CD4-positive, alpha-beta T cell treated with Interleukin-6 at 100 ng/mL for 8 hours (primary cell): ENCODE data around the gene GBP2.
A peak's percentile ranks its signal among the peaks of the same experiment; 100 is the strongest.
"Not testable (repeated sequence)": the region's sequence is repeated elsewhere in the genome, so short reads cannot be mapped to it uniquely, and the experiment has no call there.

Source experiments
- DNase-seq: peaks from one replicate; pipeline ENCODE4 v3.0.0-alpha.2; 2020; ENCODE audit warnings: mixed read lengths, low spot score

The GBP2 gene, protein sequence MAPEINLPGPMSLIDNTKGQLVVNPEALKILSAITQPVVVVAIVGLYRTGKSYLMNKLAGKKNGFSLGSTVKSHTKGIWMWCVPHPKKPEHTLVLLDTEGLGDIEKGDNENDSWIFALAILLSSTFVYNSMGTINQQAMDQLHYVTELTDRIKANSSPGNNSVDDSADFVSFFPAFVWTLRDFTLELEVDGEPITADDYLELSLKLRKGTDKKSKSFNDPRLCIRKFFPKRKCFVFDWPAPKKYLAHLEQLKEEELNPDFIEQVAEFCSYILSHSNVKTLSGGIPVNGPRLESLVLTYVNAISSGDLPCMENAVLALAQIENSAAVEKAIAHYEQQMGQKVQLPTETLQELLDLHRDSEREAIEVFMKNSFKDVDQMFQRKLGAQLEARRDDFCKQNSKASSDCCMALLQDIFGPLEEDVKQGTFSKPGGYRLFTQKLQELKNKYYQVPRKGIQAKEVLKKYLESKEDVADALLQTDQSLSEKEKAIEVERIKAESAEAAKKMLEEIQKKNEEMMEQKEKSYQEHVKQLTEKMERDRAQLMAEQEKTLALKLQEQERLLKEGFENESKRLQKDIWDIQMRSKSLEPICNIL

DNA sequence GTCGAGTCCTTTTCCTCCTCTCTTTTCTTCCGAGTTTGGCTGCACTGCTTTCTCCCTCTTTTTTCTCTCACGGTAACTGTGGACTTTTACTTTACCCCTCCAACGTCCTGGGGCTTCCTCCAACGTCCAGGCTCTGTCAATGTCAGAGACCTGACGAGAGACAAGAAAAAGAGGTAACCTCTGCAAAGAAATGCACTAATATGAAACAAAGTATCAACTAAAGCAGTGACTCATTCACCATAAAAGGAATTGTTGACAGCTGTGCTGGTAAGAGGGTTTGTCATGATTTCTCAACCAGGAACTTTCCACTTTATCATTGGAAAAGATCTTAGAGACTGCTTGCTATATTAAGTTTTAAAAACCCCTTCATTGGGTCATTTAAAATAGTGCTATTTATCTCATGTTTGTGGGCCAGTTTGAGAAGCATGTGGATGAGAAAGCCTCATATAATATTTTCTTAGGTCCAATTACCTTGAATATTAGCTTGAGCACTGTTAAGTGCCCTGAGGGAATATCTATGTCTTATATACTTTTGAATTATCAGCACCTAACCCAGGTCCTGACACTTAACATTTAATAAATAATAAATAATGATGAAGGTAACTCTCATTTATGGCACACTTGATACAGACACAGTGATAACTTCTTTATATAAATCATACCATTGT lies at the start of gene GBP2:
Gene GBP2 (minus strand): TSS at position 202 of the 668 bp plus-strand sequence. CDS start 4,148 bp downstream, outside the sequence.
- DNase-seq = peak; percentile 66

DNA sequence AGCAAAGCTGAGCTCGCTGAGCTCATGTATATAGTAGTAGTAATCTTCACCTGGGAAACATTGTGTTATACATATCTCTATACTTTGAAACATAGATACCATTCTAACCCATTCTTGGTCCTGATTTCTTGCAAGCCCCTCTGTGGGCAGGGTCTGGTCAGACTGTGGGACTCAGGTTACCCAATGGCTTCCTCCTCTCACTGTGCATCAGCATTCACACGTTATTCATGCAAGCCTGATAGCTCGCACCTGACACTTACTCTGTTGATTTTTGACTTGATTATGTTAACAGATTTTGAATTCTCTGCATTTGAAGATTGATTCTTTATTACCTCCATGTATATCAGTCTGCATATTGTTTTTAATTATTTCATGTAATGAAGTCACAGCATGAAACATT lies 48.6 kb upstream of the GBP2 start:
- DNase-seq = no peak

DNA sequence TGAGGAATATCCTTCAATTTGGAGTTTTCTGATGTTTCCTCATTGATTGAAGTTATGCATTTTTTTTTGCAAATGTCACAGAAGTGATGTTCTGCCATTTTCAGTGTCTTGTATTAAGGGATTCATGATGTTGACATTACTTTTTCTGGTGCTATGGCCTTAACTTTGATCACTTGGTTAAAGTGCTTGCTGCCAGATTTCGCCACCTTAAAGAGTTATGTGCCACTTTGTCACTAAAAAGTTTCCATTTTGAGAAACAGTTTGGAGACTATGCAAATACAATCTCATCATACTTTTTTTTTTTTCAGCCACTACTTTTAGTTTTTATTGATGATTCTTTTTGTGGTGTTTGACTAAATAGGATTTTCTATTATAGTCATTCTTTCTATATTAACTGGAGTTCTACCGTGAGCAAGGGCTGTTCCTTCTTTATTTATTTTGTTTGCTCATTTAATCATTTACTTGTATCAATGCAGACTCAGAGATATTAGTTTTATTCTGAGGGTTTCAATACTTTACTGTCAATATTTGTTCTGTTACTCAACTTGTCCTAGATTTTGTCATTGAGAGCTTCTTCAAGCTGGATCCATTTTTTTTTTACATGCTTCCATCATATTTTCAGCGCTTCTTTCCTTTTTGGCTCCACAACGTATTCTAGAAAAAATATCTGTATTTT lies 46.7 kb upstream of the GBP2 start:
- no peak for DNase-seq

DNA sequence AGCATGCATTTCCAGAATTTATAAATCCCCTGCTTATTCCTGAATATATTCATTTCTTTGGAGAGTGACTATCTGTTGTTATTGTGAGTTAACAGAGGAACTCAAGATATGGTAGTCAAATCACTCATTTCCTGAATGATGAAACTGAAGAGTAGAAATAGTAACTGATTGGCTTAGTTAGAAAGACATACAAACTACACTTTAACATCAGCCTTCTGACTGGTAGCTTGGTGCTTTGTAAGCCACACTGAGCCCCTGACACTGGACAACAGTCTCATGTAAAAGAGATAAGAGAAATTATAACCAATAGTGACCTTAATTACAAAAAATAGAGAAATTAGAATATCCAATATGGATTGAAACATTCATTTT lies 45.1 kb upstream of the GBP2 start:
- DNase-seq = no peak

DNA sequence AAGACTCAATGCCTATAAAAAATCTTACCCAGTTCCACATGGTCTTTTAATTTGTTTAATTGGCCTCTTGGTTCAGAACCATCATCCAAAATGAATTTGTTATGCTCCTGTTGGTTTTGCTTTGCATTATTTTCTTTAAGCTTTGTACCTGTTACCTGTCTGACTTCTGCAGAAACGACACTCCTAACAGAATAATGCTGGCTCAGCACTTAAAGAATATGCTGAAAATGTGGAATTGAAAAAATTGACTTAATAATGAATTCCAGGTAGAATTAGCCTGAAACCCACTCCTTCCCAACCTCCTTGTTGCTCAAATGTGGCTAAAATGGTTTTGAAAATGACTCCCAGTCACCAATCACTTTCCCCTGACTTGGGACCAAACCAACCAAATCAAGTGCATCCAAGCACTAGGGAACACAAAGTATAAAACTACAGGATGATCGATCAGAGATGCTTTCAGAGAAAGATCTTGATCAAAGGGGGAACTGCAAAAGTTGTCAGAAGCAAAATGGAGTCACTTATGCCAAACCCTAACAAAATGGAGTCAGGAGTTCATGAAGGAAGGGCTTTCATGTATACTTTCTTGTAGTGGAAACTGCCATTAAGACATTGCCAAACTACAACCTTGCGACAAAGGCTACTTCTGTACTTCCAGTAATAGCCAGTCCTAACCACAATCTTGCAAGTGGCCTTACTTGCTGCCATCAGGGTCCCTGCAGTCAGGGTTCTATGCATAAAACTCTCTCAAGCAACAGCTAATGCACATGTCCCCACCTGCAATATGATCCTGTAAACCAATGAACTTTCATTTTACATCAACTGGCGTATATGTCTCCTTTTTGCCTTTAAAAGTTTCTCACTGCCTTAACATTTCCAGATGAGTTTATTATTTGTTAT lies 44.5 kb upstream of the GBP2 start:
- DNase-seq = no peak

DNA sequence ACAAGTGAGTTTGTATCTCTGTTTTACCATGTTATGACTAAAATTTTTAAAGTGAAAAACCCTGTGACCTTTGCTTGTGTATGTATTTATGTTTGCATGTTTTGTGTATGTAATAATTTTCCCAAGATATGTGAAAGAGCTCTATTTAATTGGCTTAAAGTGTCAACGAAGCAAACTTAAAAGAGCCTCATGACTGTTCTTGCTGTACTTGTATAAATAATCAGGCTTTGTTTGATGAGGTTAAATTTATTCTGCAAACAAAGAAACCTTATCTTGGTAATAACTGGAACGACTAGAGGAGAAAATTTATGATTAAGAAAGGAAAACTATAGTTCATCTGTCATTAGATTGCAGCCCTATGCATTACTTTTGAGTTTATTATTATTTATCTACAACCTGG lies 43.3 kb upstream of the GBP2 start:
- DNase-seq = no peak

DNA sequence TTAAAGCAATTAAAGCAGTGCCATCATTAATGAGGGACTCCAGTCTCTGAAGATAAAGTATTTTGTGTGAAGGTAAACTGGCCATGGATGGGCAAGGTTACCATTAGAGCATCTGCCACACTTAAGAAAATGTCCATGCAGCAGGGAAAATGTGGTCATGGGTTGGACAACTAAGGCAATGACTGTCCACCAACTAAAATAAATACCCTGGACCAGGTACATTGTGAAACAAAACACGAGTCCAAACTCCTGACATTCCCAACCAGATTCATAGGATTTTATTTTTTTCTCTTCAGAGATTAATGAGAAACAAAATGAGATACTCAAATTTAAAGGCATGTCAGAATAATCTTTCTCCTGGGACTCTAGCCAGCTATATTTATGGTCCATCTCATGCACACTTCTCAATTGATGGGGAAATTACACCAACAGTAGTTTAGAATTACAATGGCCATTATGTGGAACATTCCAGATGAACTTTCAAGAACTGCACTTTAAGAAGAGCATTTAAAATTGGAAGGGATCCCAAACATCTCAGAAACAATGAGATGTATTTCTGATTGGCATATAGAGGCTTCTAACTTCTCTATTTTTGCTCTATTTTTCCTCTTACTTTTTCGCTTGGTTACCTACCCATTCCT lies 41.8 kb upstream of the GBP2 start:
- DNase-seq = no peak

DNA sequence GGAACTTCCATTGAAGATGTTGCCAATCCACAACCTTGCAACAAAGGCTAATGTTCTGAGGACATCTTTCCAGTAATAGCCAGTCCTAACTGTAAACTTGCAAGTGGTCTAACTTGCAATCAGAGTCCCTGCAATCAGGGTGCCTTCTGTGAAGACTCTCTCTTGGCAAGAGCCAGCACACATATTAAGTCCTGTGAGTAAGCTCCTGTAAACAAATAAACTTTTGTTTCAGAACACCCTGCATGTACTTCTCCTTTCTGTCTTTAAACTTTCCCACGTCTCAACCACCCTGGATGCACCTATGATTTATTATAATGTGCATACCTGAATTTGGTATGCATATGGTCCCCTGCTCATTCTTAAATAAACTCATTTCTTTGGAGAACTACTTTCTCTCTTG lies 40.8 kb upstream of the GBP2 start:
- DNase-seq = no peak

DNA sequence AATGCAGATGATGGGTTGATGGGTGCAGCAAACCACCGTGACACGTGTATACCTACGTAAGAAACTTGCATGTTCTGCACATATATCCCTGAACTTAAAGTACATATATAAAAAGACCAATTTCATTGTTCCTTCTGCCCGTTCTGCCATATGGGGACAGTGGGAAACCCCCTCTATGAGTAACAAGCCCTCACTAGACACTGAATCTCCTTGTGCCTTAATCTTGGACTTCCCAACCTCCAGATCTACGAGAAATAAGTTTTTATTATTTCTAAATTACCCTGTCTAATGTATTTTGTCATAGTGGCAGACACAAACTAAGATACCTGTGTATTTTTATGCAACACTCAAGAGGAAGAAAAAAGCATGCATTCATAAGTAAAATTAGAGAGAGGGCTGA lies 39.9 kb upstream of the GBP2 start:
- no peak for DNase-seq

DNA sequence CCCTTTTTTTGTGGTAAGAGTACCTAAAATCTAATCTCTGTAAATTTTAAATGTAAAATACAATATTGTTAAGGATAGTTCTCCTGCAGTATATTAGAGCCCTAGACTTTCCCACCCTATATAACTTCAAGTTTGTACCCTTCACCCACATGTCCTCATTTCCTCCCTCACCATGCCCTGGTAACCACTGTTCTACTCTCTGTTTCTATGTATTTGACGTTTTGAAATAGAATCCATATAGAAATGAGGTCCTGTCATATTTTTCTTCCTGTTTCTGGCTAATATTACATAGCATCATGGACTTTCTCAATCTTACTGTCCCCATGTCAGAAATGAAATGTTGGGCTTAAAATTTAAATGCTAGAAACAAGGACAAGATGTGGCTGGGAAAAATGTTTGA lies 25.1 kb upstream of the GBP2 start:
- no peak for DNase-seq

DNA sequence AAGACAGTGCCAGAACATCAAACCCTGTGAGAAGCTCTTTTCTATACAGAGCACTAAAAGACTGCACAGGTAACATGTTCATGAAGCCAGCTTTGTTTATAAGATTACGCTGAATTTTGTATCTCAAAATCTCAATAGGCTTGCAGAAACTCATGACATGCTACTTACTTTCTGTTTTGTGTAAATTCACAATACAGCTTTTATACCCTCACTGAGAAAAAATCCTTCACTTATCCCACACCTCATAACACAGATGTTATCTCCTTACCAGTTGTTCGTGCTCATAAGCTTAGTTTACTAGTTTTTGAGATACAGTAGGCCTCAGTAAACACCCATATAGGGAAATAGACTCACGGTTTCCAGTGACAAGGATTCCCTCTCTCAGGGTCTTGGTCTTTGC lies 24.1 kb upstream of the GBP2 start:
- no peak for DNase-seq

DNA sequence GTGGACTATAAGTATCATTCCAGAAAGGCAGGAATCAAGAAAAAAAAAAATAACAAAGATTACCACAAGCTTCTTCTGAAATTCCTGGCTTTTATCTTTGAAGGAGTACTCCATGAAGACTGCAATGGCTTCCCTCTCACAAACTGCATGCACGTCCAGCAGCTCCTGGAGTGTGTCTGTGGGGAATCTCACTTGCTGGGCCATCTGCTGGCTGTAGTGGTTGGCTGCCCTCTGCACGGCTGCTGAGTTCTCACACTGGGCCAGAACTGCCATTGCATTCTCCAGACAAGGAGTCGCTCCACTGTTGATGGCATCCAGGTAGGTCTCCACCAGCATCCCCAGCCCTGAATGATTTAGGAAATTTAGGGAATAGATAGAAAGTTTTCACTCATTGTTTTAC lies 23.3 kb upstream of the GBP2 start:
- no peak for DNase-seq

DNA sequence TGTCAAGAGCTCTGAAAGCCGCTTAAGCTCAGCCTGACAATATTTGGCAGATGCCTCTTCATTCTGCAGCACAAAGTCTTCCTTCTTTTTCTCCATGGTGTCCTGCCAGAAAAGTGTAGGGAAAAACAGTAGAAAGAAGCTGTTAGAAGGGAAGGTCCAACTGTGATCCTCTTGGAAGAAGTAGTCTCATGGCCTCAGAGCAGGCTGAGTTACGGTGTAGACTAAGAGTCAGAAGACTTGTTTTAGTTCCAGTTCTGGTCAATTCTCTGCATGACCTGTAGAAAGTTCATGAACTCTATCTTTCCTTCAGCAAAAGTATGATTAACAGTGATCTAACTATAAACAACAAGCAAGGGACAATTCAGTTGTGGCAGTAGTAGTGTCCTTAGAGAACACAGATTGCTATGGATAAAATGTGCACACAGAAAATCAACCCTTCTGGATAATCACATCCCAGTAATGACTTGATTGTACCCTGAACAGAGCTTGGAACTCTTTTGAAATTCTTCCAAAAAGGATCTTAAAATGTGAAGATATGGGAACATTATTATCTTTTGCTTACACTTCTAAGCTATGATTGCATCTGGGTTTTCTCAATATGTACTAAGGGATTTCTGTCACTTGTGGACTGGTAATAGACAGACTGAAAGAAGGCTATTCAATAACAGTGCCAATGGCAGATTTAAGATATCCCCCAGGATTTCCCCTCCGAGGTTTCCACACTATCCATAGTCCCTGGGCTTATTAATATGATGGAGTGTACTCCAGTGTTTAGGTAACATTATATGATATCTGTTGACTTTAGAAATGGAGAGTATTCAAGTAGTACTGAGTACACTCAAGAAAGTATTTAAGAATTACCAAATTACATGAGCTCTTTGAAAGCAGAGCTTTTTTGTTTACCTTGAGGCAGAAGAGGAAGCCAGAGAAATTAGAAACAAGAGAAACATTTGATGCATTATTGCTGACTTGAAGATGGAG lies 22.1 kb upstream of the GBP2 start:
- DNase-seq = no peak

DNA sequence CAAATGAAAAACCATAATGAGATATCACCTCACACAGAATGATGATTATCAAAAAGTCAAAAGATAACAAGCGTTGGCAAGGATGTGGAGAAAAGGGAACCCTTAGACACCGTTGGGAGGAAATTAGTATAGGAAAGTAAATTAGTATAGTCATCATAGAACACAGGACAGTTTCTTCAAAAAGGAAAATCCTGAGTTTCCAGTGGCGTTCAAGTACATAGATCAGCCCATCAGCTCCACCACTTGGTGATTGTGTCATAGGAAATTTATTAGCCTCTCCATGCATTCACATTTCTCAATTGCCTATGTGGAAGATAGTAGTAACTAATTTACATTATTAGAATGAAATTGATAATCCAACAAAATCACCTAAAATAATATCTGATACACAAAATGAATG lies 20.8 kb upstream of the GBP2 start:
- DNase-seq = no peak

DNA sequence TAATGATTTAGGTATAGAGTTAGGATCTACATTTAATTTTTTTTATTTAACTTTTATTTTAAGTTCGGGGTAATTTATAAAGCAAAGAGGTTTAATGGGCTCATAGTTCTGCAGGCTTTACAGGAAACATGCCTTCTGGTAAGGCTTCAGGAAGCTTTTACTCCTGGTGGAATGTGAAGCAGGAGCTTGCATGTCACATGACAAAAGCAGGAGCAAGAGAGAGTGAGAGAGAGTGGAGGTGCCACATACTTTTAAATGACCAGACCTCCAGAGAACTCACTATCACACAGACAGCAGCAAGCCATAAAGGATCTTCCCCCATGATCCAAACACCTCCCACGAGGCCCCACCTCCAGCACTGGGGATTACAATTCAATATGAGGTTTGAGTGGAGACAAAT lies 17.6 kb upstream of the GBP2 start:
- no peak for DNase-seq

DNA sequence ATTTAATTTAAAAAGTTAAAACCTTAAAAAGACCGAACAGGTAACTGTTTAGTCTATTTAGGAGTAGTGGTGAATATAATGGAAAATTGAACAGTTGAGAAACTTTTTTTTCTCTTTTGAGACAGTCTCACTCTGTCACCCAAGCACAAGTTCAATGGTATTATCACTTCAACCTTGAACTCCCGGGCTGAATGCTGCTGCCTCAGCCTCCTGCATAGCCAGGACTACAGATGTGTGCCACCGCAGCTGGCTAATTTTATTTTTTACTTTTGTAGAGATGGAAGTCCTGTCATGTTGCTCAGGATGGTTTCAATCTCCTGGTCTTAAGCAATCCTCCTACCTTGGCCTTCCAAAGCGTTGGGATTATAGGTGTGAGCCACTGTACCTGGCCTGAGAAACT lies 16.2 kb upstream of the GBP2 start:
- DNase-seq = no peak

DNA sequence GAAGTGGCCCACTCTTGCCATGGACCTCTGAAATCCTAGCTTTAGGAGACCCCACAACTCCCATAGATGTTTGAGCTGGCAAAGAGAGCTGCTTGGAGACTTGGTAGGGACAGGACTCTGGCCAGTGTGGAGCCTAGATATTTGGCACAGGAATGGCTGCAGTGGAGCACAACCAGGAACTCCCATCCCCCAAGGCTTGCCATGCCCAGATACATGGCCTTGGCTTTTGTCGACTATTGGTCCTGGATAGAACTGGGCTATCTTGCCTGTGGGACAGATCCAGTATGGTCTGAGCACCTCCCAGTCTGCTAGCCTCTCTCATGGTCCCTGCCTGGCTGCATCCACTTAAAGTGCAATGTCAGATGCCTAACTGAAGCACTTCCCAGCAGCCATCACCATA lies 7.8 kb upstream of the GBP2 start:
- DNase-seq = no peak

DNA sequence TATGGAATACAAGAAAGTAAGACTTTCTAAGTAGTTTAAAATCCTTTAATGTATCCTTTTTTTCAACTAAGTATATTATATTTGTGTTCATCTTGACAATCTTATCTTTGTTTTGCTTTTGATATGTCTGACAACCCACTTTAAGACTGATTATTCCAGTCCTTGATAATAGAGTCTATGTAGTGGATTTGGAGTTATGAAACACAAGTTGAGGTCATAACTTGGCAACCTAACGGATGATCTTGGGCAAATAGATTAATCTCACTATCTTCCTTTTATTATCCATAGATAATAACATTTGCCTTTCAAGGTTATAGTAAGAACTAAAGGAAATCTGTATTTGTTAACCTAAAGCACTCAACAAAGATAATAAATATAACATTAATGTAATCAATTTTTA lies 4.8 kb upstream of the GBP2 start:
- DNase-seq = no peak

DNA sequence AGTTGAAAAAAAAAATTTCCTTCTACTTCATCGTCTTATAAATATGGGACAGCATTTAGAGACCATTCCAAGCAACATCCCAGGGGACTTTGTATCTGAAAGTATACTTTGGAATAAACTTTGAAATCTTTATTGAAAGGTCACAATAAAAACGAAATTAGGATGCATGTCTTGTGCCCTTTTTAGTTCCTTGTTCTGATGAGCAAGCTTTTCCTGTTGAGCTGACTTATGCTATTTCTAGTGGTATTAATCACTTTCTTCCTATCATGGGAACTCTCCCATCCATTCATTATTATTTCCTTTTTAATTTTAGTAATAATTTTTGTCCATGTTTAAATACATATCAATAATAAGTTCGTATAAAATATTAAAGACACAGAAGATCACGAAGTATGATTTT lies 4.0 kb upstream of the GBP2 start:
- no peak for DNase-seq

DNA sequence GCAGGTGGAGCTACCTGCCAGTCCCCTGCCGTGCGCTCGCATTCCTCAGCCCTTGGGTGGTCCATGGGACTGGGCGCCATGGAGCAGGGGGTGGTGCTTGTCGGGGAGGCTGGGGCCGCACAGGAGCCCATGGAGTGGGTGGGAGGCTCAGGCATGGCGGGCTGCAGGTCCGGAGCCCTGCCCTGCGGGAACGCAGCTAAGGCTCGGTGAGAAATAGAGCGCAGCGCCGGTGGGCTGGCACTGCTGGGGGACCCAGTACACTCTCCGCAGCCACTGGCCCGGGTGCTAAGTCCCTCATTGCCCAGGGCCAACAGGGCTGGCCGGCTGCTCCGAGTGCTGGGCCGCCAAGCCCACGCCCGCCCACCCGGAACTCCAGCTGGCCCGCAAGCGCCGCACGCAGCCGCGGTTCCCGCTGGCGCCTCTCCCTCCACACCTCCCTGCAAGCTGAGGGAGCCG lies 2.1 kb upstream of the GBP2 start:
- DNase-seq = not testable (repeated sequence)
